ENCODE measurements around the gene STX4.

GRCh38 chr16:31029272-31029671, 4.1 kb upstream of the STX4 start:
- TF ChIP-seq EZH2 (IDR thresholded peaks at IDR 0.05; ENCODE audit: borderline replicate concordance, low read length): no peak
- TF ChIP-seq, protein P1, sequence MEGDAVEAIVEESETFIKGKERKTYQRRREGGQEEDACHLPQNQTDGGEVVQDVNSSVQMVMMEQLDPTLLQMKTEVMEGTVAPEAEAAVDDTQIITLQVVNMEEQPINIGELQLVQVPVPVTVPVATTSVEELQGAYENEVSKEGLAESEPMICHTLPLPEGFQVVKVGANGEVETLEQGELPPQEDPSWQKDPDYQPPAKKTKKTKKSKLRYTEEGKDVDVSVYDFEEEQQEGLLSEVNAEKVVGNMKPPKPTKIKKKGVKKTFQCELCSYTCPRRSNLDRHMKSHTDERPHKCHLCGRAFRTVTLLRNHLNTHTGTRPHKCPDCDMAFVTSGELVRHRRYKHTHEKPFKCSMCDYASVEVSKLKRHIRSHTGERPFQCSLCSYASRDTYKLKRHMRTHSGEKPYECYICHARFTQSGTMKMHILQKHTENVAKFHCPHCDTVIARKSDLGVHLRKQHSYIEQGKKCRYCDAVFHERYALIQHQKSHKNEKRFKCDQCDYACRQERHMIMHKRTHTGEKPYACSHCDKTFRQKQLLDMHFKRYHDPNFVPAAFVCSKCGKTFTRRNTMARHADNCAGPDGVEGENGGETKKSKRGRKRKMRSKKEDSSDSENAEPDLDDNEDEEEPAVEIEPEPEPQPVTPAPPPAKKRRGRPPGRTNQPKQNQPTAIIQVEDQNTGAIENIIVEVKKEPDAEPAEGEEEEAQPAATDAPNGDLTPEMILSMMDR (conservative IDR thresholded peaks at IDR 0.05 in 1 of 2, IDR thresholded peaks at IDR 0.05 in 1 of 2; ENCODE audit: extremely low read depth in 1 of 2, insufficient read depth in 1 of 2, low read depth in 1 of 2, low read length in 2 of 2): no peak
